LoVo (cell line): ENCODE data around the gene CSF2RB.
A peak's percentile ranks its signal among the peaks of the same experiment; 100 is the strongest.

Experiments
- DNase-seq: peaks from one replicate; pipeline ENCODE4 v3.0.0-alpha.2; 2016; ENCODE audit warnings: low spot score

CSF2RB gene

GRCh38 chr22:36913427-36914389, at the start of gene CSF2RB:
Gene CSF2RB (plus strand): TSS chr22:36913628. CDS start chr22:36922208, 8,580 bp downstream.
- no peak for DNase-seq

GRCh38 chr22:36863979-36864378, 49.4 kb upstream of the CSF2RB start:
- no peak for DNase-seq

GRCh38 chr22:36864454-36865215, 48.8 kb upstream of the CSF2RB start:
- DNase-seq = no peak

- no peak for DNase-seq
Measured at GRCh38 chr22:36865346-36865745, 48.1 kb upstream of the CSF2RB start.

- DNase-seq = no peak
Measured at GRCh38 chr22:36867695-36868094, 45.7 kb upstream of the CSF2RB start.

- DNase-seq = no peak
Measured at GRCh38 chr22:36868546-36869181, 44.8 kb upstream of the CSF2RB start.

GRCh38 chr22:36870250-36870649, 43.2 kb upstream of the CSF2RB start:
- DNase-seq = no peak

- no peak for DNase-seq
Measured at GRCh38 chr22:36871669-36872081, 41.8 kb upstream of the CSF2RB start.

GRCh38 chr22:36872084-36872483, 41.3 kb upstream of the CSF2RB start:
- DNase-seq = no peak

GRCh38 chr22:36872866-36873498, 40.4 kb upstream of the CSF2RB start:
- DNase-seq = no peak

- peak; percentile 31 for DNase-seq
Measured at GRCh38 chr22:36873614-36874308, 39.7 kb upstream of the CSF2RB start.

GRCh38 chr22:36874309-36874696, 39.1 kb upstream of the CSF2RB start:
- DNase-seq = no peak

- DNase-seq = no peak
Measured at GRCh38 chr22:36874736-36875135, 38.7 kb upstream of the CSF2RB start.

GRCh38 chr22:36875741-36876140, 37.7 kb upstream of the CSF2RB start:
- no peak for DNase-seq

GRCh38 chr22:36879775-36880174, 33.7 kb upstream of the CSF2RB start:
- DNase-seq = no peak

- DNase-seq = no peak
Measured at GRCh38 chr22:36881504-36882245, 31.8 kb upstream of the CSF2RB start.

- DNase-seq = no peak
Measured at GRCh38 chr22:36884349-36885158, 28.9 kb upstream of the CSF2RB start.

- no peak for DNase-seq
Measured at GRCh38 chr22:36885474-36885873, 28.0 kb upstream of the CSF2RB start.

- DNase-seq = no peak
Measured at GRCh38 chr22:36886016-36886415, 27.4 kb upstream of the CSF2RB start.

- DNase-seq = no peak
Measured at GRCh38 chr22:36887162-36887561, 26.3 kb upstream of the CSF2RB start.
